Activated T-cell treated with anti-CD3 and anti-CD28 coated beads for 24 hours (primary cell): ENCODE measurements around the gene DDT.
"Not testable (repeated sequence)": the region's sequence is repeated elsewhere in the genome, so short reads cannot be mapped to it uniquely, and the experiment has no call there.

Experiments
- DNase-seq: peaks from one replicate; pipeline ENCODE4 v3.0.0-alpha.2; 2020; ENCODE audit warnings: low read depth

The DDT gene

DNA sequence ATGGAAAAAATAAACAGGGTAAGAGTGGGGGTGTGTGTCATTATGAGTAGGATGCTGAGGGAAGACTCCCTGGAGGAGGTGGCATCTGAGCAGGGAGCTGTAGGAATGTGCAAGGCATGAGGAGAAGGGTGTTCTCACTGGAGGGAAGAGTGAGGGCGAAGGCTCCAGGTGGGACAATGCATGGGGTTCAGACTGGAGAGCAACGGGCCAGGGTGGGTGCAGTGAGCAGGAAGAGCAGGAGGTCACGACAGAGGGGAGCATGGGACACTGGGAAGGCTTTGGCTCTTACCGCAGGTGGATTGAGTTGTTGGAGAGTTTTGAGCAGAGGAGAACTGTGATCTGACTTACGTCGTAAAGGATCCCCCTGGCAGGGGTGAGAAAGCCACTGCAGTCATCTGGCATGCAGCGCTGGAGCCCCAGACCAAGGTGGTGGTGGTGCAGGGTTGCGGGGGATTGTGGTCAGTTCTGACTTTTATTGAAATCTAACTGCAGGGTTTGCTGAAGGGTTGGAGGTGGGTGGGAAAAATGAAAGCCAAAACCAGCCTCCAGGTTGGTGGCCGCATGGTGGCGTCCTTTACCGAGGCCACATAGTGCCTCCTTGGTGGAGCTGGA, 21.3 kb downstream of the DDT start:
- not testable (repeated sequence) for DNase-seq

- DNase-seq: not testable (repeated sequence)
Observed at GRCh38 chr22:23951383-23951782, 22.9 kb downstream of the DDT start.

DNA sequence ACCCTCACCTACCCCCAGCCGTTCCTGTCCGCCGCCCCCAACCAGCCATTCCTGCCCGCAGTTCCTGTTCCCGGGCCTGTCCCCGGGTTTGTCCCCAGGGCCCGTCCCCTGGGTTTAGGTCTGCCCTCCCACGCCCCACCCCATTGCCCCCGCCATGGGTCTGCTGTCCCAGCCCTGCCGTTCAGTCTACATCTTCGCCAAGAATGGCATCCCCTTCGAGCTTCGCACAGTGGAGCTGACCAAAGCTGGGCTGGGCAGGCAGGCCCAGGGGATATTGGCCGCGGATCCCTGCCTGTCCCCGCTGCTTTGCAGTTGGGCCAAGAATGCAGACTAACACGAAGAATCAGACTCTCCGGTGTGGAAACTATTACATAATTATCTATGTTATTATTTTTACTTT, 24.5 kb downstream of the DDT start:
- DNase-seq: not testable (repeated sequence)

DNA sequence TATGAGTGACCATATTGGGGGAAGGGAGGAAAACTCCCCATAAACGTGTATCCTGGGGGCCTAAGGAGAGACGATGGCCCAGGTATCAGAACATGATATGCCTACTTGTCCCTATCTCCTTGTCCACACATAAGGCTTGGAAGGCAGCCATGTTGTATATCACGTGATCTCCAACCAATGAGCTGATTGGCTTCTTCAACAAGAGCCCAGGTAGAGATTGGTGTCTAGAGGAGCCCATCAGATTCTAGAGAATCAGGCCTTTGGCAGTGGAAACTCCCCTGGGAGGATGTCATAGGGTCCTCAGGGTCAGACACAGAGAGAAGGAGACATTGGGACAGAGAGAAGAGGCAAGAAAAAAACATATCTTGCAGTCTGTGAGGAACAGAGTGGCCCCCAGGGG, 26.9 kb downstream of the DDT start:
- DNase-seq: not testable (repeated sequence)

- not testable (repeated sequence) for DNase-seq
Observed at GRCh38 chr22:23940166-23940565, 34.1 kb downstream of the DDT start.

GRCh38 chr22:23939017-23939357, 35.3 kb downstream of the DDT start:
- no peak for DNase-seq

DNA sequence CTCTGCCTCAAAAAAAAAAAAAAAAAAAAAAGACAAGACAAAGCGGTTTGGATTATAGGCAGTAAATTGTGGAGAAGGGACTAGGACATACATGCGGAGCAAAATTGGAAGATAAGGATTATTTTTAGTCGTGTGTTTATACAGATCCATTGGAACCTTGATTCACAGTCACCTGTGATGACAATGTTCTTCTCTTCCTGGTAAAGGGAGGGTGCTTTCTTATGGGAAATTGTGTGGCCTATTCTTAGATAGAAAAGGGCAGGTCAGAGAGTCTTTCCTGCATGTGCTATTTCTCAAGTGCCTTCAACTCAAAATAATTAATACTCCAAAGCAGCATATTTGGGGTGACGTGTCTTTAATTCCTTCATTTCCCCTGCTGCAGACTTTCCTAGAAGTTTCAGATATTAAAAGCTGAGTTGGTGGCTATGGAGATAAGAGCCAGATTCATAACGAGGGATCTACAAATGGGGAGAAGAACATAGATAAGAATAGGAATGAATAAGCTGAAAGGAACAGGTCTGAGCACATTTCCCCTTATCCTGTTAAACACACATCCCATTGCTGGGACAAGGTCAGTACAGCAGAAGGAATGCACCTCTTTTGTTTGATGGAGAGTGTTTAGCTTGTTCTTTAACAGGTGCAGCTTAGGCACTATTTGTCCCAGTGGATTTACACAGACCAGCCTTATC, 35.8 kb downstream of the DDT start:
- DNase-seq: no peak

GRCh38 chr22:23926561-23926960, 47.7 kb downstream of the DDT start:
- no peak for DNase-seq

DNA sequence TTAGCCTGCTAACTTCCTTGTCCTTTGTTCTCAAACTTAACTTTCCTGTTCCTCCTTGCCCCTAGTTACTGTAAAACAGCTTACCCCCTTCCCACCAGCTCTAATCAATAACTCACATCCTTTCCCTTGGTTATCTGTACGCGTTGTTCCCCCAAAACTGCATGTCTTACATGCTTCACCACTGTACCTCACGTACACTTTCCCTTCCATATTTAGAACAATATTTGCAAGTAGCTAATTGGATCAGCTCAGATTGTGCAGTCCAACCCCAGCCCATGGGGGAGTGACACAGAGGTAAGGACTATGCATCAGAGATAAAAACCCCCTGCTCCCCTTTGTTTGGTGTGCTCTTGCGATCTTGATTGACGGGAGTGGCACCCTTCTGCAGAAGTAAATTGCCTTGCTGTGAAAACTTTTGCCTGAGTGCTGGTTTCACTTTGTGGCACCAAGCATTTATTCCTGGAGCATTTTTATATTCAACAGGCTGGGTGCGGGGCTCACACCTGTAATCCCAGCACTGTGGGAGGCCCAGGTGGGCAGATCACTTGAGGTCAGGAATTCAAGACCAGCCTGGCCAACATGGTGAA, 49.1 kb downstream of the DDT start:
- no peak for DNase-seq

DNA sequence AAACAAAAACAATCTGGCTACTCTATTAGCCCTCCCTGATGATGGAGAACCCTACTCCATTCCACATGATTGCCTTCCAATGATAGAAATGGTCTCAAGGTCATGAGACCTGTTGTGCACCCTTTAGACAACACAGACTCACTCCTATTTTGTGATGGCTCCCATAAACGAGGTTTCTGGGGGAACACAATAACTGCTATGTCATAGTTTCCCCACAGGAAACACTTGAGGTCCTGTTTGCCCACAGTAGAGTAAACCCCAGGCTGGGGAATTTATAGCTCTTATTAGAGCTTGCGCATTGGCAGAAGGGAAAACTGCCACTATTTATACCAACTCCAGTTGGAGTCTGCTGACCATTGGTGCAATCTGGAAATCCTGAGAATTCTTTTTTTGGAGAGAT, 51.3 kb downstream of the DDT start:
- DNase-seq: no peak

DNA sequence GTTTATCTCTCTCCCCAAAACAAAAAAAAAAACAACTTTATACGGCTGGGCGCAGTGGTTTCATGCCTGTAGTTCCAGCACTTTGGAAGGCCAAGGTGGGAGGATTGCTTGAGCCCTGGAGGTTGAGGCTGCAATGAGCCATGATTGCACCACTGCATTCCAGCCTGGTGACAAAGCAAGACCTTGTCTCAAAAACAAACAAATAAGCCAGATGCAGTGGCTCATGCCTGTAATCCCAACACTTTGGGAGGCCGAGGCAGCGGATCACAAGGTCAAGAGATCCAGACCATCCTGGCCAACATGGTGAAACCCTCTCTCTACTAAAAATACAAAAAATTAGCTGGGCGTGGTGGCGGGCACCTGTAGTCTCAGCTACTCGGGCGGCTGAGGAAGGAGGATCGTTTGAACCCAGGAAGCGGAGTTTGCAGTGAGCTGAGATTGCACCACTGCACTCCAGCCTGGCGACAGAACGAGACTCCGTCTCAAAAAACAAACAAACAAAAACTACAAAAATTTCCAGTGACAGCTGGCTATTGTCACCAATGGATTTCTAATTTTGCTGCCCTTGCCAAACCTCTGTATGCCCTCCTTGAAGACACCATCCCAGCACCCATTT, 52.5 kb downstream of the DDT start:
- DNase-seq: not testable (repeated sequence)
